Uterus (tissue), 4 donors: ENCODE measurements around the gene LOXL1. TPM values are rescaled to one million over a fixed set of nuclear protein-coding genes. Genes with fewer than 3 reads are reported as not detected.

ENCODE experiments used
- DNase-seq, 2 donors: peaks; one replicate each; pipeline ENCODE4 v3.0.0-alpha.2; 2019 to 2020
- H3K27ac ChIP-seq, 2 donors: fragments of 200-600 bp; sonication (generic); 1 replicate in 1 of 2; 2 replicates in 1 of 2; pipeline ENCODE4 v1.5.1; 2016 to 2018
- H3K27me3 ChIP-seq, 2 donors: fragments of 200-600 bp; sonication (generic); one replicate each; pipeline ENCODE4 v1.5.1; 2018 to 2019; ENCODE audit warnings: control low read depth in 1 of 2
- H3K36me3 ChIP-seq, 2 donors: fragments of 200-600 bp; sonication (generic); one replicate each; pipeline ENCODE4 v1.5.1; 2019; ENCODE audit warnings: control low read depth in 1 of 2
- H3K4me1 ChIP-seq, 2 donors: fragments of 200-600 bp; sonication (generic); one replicate each; pipeline ENCODE4 v1.5.1; 2018 to 2019; ENCODE audit warnings: control low read depth in 1 of 2
- H3K4me3 ChIP-seq, 2 donors: fragments of 200-600 bp; sonication (generic); 1 replicate in 1 of 2; 2 replicates in 1 of 2; pipeline ENCODE4 v1.5.1; 2018 to 2019; ENCODE audit warnings: mild to moderate bottlenecking in 1 of 2
- H3K9me3 ChIP-seq, 2 donors: fragments of 200-600 bp; sonication (generic); one replicate each; pipeline ENCODE4 v1.5.1; 2019; ENCODE audit warnings: control low read depth in 1 of 2
- POLR2A ChIP-seq, 2 donors: fragments of 450-650 bp; IDR thresholded peaks; one replicate each; pipeline ENCODE4 v1.6.1; 2016; ENCODE audit warnings: antibody characterized with exemption in 2 of 2, mild to moderate bottlenecking in 1 of 2, moderate library complexity in 1 of 2
- intact Hi-C: fragments of 100-400 bp; cut with DNase I; formaldehyde crosslinking; loops from one replicate; pipeline ENCODE4 v1.15.1; 2023; ENCODE audit warnings: low total_unique reads
- total RNA-seq, 4 donors: library from RNA; depleted of rRNA in 3 of 4; stranded (reverse); fragments of >200 nt in 3 of 4; gene quantifications; one replicate each; pipeline versions ENCODE4 v1.1.0 to v1.2.4, GENCODE V29; 2014 to 2023
- TF ChIP-seq, protein P1 (sequence below), 4 experiments: fragments of 200-600 bp in 2 of 4; fragments of 450-650 bp in 2 of 4; sonication (generic) in 2 of 4; IDR thresholded peaks; one replicate each; pipeline ENCODE4 v1.5.1; 2016 to 2019; ENCODE audit warnings: antibody characterized with exemption in 4 of 4, mild to moderate bottlenecking in 2 of 4, moderate library complexity in 1 of 4
- donor health status: DM: yes; HTN: yes; CAD: no.

The LOXL1 gene
- total RNA-seq, 4 donors from 2014 or later, result 19.4 to 68.4 (median 33.1) TPM

DNA sequence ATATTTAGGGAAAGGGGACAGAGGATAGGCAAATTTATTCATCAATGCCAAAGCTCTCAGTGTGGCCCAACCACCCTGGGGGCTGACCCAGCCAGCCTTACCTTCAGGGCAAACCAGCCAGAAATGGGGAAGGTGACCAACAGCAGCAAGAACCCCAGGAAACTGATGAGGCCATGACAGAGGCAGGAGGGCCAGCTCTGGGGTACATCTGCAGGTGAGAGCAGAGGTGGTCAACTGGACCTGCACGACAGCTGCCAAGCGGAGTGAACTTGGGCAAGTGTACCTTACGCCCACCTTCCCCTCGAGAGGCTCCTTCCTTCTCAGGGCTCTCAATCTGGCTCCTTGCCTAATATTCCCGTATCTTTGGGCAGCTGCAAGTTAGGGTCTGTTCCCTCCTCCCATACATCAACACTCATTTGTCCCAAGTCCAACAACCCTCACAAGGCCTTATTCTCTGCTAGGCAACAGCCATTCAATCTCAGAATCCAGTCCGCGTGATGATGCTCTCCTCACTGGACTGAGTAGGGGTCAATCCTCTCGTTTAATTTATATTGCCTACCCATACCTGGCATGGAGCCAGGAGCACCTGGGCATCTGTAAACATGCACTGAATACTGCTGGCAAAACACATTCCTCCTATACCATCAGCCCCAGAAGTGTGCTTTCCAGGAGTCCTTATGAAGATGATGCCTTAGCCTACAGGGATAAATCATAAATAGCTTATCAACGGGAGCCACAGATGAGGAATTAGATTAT is 64.2 kb downstream of the LOXL1 start:
- no peak for DNase-seq
- H3K36me3 ChIP-seq, result no peaks in the 10 kb centered on the region
- intact Hi-C loops, result no loop called here
- H3K9me3 ChIP-seq, result no peaks in the 10 kb centered on the region
- TF ChIP-seq, protein P1, sequence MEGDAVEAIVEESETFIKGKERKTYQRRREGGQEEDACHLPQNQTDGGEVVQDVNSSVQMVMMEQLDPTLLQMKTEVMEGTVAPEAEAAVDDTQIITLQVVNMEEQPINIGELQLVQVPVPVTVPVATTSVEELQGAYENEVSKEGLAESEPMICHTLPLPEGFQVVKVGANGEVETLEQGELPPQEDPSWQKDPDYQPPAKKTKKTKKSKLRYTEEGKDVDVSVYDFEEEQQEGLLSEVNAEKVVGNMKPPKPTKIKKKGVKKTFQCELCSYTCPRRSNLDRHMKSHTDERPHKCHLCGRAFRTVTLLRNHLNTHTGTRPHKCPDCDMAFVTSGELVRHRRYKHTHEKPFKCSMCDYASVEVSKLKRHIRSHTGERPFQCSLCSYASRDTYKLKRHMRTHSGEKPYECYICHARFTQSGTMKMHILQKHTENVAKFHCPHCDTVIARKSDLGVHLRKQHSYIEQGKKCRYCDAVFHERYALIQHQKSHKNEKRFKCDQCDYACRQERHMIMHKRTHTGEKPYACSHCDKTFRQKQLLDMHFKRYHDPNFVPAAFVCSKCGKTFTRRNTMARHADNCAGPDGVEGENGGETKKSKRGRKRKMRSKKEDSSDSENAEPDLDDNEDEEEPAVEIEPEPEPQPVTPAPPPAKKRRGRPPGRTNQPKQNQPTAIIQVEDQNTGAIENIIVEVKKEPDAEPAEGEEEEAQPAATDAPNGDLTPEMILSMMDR (IDR thresholded peaks at IDR 0.05), result no peak
- H3K4me1 ChIP-seq, result peaks cover 7 to 9% of the 10 kb centered on the region in 2 donors
- no peaks in the 10 kb centered on the region for H3K27me3 ChIP-seq
- H3K27ac ChIP-seq, result peak overlapping the region; percentile 77 to 82
- H3K4me3 ChIP-seq, result no peak overlapping the region

DNA sequence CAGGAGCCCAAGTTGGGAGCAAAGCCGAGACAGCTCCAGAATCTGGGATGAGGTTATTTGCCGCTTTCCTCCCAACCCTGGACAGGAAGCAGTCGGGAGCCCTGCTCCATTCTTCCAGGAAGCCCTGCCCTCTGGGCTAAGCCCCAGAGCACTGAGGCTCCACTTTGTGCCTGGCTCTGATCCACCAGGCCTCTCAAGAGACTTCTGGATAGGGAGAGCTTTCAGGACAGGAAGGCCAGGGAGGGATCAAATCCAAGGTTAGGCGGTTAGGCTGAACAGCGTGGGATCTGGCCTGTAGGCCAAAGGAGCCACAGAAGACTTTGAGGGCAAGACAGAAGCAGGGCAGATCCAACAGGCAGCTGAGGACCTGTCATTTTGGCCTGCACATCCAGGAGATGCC is 65.0 kb downstream of the LOXL1 start:
- intact Hi-C loops, result no loop called here
- DNase-seq, result peak; percentile 73 to 80

DNA sequence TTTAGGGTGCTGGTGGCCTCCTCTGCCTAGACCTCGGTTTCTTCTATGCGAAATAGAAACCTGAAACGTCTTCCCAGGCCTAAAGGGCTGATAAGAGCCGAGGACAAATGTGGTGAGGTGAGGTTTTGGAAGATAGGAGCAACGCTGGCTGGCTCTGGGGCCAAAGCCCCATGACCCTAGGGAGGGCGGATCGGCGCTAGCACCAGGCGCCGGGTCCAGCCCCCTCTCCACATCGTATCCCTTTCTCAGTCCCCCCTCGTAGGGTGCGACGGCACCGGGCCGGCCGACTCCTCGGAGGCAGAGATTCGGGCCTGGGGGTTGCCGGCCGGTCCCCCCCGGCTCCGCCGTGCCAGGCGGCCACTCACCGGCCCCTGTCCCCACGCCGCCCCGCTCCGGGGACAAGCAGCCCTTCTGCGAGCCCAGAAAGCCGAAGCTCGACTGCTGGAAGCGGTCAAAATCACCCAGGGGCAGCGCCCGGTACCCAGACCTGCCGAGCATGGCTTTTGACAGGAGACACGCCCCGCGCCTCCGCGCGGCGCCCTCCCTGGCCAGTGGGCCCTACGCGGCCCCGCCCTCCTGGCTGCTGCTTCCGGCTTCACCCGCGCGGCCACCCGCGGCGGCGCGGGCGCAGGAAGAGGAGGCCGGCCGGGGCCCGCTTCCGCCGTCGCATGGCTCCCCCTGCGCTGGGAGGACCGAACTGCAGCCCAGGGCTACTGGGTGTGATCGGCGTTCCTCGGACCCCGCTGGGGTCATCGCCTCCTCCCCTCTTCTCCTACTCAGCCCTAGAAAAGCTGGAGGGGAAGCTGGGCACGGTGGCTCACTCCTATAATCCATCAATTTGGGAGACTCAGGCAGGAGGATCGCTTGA is 65.7 kb downstream of the LOXL1 start, which contains the start of gene STOML1:
Gene STOML1 (minus strand): TSS at position 570 of the 868 bp plus-strand sequence. CDS start 72 bp downstream, at position 498.
- TF ChIP-seq POLR2A (IDR thresholded peaks at IDR 0.05), result peak; percentile 47 to 63
- TF ChIP-seq, protein P1 (IDR thresholded peaks at IDR 0.05), result peak; percentile 85 to 98 (median 98)
- Histone ChIP-seq H3K9me3 (no peaks in the 10 kb centered on the region), H3K4me3 (peak within 1 kb of the TSS; percentile 51 to 82), H3K36me3 (no peaks in the 10 kb centered on the region), H3K4me1 (peaks cover 7 to 15% of the 10 kb centered on the region in 2 donors), H3K27ac (peak within 1 kb of the TSS; percentile 77 to 82), H3K27me3 (no peaks in the 10 kb centered on the region)
- DNase-seq, result peak; percentile 88 to 94
- intact Hi-C loops, result no loop called here

More for the DNA sequence above, 65.0 kb downstream of the LOXL1 start:
- Histone ChIP-seq H3K9me3 (no peaks in the 10 kb centered on the region), H3K4me1 (peaks cover 7 to 9% of the 10 kb centered on the region in 2 donors), H3K27ac (peak overlapping the region; percentile 77 to 82), H3K36me3 (no peaks in the 10 kb centered on the region), H3K4me3 (peak overlapping the region; percentile 51 to 82), H3K27me3 (no peaks in the 10 kb centered on the region)
- TF ChIP-seq, protein P1 (IDR thresholded peaks at IDR 0.05), result no peak
- no peak for TF ChIP-seq POLR2A (IDR thresholded peaks at IDR 0.05)

DNA sequence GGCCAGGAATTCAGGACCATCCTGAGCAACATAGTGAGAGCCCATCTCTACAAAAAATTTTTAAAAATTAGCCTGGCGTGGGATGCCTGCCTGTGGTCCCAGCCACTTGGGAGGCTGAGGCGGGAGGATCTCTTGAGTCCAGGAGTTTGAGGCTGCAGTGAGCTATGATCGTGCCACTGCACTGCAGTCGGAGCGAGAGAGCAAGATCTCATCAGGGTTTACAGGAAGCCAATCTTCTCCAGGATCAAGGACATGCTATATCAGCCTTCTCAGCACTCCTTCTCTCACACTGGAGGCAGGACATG is 66.3 kb downstream of the LOXL1 start:
- intact Hi-C loops, result no loop called here
- no peak for DNase-seq
- peak overlapping the region in 1 of 2 donors; percentile 82 for H3K4me3 ChIP-seq
- TF ChIP-seq, protein P1 (IDR thresholded peaks at IDR 0.05), result no peak
- no peak for TF ChIP-seq POLR2A (IDR thresholded peaks at IDR 0.05)
- H3K4me1 ChIP-seq, result peaks cover 7 to 15% of the 10 kb centered on the region in 2 donors
- no peaks in the 10 kb centered on the region for H3K9me3 ChIP-seq
- H3K27ac ChIP-seq, result peak overlapping the region; percentile 69 to 77
- no peaks in the 10 kb centered on the region for H3K27me3 ChIP-seq
- no peaks in the 10 kb centered on the region for H3K36me3 ChIP-seq
